GM12892 (cell line): ENCODE results near the gene FNBP1.

Source experiments
- DNase-seq: peaks from one replicate; pipeline ENCODE4 v3.0.0; 2011; ENCODE audit not compliant: insufficient read length
- FAIRE-seq: peaks from 2 replicates; lab custom pipeline; 2011; peaks lifted over from hg19 to GRCh38; lab: Jason Lieb, UNC
- POLR2A ChIP-seq: IDR thresholded peaks from 2 replicates; pipeline ENCODE4 v1.6.1; 2011; ENCODE audit warnings: low read depth, low read length, control low read depth
- POLR2AphosphoS5 ChIP-seq: IDR thresholded peaks from 2 replicates; pipeline ENCODE4 v1.6.1; 2011; ENCODE audit warnings: low read depth, low read length, control low read depth
- TAF1 ChIP-seq: IDR thresholded peaks from 2 replicates; pipeline ENCODE4 v1.6.1; 2011; ENCODE audit warnings: low read depth, mild to moderate bottlenecking, control low read depth, low read length, borderline replicate concordance

The FNBP1 gene

DNA sequence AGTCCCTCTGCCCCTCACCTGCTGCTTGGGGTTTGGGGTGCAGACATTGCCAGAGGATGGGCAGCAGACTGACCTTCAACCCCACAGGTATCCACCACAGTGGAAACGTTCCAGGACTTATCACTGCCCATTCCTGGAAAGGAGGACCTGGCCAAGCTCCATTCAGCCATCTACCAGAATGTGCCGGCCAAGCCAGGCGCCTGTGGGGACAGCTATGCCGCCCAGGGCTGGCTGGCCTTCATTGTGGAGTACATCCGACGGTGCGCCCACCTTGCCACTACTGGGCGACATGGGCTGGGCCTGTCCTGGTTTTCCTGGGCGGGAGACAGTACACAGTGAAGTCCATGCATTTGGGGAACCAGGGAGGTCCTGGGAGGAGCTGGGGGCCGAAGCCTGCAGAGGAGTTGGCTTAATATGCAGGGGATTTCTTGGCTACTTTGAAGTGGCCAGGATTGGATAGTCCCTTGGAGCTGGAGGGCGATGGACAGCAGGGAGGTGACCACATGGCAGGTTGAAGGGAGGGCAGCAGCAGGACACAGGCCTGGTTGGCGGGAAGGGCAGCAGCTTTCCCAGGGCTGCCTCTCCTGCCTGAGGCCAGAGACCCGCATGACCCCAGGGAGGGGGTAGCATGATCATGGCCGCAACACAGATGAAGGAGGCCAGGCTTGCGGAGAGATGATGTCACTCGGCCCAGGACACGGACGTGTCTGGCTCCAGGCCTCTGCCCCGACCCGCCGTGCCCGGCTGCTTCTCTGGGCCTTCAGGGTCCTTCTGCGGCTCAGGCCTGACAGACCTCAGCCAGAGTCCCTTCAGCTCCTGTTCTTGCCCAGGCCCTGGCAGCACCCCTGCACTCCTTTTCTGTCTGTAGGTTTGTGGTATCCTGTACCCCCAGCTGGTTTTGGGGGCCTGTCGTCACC is 173.1 kb downstream of the FNBP1 start:
- FAIRE-seq (no peak), DNase-seq (no peak)
- no peak for TF ChIP-seq POLR2AphosphoS5
- TF ChIP-seq TAF1: no peak
- no peak for TF ChIP-seq POLR2A

DNA sequence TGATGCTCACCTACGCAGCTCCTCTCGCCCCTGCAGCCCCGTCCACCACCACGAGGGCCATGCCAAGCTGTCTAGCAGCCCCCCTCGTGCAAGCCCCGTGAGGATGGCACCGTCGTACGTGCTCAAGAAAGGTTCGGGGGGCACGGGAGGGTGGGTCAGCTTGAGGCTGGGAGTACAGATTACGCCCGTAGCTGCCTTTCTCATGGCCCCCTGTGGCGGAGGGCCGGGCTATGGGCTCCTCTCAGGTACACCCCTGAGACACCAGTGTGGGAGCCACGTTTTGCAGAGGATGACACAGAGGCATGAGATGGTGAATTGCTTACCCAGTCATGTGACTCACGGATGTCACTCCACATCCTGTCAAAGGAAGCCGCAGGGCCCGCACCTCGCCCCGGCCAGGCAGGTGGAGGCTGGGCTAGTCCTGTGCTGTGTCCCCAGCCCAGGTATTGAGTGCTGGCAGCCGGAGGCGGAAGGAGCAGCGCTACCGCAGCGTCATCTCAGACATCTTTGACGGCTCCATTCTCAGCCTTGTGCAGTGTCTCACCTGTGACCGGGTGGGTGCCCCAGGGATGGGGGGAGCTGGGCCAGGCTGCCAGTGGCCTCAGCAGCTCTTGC is 174.0 kb downstream of the FNBP1 start:
- no peak for FAIRE-seq
- TF ChIP-seq POLR2A (no peak), POLR2AphosphoS5 (no peak), TAF1 (no peak)
- DNase-seq: no peak

DNA sequence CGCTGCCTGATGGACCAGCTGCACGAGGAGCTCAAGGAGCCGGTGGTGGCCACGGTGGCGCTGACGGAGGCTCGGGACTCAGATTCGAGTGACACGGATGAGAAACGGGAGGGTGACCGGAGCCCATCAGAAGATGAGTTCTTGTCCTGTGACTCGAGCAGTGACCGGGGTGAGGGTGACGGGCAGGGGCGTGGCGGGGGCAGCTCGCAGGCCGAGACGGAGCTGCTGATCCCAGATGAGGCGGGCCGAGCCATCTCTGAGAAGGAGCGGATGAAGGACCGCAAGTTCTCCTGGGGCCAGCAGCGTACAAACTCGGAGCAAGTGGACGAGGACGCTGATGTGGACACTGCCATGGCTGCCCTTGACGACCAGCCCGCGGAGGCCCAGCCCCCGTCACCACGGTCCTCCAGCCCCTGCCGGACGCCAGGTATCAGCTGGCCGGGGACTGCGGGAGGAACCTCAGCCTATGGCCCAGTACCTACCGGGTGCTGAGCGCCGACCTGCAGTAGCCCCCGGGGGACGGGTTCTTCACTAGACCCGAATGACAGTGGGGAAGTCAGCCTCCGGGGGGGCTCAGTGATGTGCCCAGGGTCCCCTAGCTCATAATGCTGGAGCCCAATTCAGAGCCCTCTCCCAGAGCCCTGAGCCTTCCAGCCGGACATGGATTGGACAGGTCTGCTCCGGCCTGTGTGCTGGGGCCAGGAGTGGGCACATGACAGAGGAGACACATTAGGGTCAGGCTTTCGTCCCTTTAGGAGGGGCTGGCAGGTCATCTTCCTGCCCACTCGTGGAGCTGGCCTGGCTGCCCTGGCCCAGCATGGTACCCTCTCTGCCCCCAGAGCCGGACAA is 174.7 kb downstream of the FNBP1 start:
- TF ChIP-seq POLR2AphosphoS5 (no peak), POLR2A (no peak), TAF1 (no peak)
- FAIRE-seq: no peak

DNA sequence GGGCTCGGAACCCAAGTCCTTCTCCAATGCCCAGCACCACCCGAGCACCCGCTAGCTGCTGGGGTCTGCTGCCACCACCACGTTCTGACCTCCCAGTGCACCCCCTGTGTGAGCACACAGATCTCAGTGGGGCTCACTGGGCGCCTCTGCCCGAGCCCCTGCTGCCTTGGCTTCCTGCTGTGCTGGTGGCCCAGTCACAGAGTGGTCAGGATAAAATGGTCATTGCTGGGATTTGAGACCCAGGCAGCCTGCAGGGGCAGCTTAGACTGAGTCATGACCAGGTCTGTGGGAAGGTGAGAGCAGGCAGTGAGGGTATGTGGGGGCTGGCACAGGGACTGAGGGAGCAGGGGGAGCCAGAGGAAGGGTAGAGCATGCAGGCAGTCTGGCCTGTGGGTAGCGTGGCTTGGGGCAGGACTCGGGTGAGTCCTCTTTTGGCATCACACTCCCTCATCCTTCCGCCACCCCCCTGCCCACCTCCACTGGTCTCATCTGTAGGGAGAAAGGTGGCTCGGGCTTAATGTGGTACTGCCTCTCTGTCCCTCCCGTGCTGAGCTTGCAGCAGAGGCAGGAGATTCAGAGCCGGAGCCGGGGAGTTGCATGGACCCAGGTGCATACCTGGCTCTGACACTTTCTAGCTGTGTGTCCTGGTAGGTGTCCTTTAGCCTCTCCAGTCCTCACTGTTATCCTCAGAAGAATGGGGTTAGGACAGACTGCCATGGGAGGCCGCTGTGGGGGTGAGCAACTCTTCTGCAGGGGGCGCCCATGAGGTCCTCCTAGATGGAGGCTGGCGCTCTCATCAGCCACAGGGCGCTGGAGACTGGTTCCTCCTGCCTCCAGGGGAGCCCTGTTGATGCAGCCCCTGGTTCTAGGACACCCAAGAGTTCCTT is 175.6 kb downstream of the FNBP1 start:
- TF ChIP-seq POLR2A (no peak), POLR2AphosphoS5 (no peak), TAF1 (no peak)
- DNase-seq (no peak), FAIRE-seq (no peak)

More for the DNA sequence above, 174.7 kb downstream of the FNBP1 start:
- DNase-seq: no peak

DNA sequence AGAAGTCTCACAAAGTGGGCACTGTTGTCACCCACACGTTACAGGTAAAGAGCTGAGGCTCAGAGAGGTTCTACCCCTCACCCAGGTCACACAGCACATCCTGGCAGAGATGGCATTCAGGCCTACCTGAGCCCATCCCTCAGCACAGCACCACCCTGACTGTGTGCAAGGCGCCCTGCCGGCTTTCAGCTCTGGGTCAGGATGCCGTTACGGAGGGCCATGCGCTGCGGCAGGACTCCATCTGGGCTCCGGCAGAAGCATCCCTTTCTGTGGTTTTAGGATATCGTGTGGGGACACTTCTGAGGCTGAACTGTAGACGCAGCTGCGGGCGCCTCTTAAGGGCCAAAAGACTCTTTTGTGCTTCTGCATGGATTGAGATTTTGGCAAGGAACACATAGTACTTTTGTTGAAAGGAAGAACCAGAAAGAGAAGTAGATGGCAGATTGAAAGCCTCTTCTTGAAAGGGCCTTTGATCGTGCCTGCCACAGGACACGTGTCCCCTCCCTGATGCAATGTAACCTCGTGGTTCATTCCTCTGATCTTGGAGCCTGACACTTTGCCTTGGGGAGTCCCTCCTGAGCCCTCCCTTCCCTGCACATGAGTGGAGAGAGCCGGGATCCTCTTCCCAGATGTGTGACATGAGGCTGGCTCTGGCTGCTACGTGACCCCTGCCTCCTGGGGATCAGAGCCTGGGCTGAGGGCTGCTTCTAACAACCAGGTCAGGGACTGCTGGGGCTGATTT is 176.4 kb downstream of the FNBP1 start:
- no peak for FAIRE-seq
- DNase-seq: no peak
- no peak for TF ChIP-seq POLR2AphosphoS5
- no peak for TF ChIP-seq TAF1
- TF ChIP-seq POLR2A: no peak

DNA sequence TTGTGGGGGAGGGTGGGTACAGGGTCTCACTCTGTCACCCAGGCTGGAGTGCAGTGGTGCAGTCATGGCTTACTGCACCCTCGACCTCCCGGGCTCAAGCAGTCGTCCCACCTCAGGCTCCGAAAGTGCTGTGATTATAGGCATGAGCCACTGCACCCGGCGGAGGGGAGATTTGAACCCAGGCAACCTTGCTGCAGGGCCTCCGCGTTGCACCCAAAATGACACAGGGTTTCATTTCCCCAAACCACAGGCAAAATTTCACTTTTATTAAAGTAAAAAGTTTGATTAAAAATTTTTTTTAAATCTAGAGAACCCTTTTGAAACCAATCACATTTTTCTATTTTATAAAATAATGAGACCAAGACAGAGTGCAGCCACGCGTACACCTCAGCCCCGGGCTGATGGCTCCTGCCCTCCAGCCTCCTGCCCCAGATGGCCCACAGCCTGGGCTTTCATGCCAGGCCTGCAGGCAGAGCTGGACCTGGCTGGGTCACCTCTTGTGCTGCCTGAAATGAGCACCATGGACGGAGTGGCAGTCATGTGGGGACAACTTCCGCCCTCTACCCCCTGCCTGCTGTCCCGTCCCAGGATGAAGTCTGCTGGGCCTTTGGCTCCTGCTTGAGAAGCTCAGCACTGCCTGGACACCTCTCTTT is 177.2 kb downstream of the FNBP1 start:
- no peak for FAIRE-seq
- TF ChIP-seq POLR2A (no peak), POLR2AphosphoS5 (no peak), TAF1 (no peak)
- no peak for DNase-seq

DNA sequence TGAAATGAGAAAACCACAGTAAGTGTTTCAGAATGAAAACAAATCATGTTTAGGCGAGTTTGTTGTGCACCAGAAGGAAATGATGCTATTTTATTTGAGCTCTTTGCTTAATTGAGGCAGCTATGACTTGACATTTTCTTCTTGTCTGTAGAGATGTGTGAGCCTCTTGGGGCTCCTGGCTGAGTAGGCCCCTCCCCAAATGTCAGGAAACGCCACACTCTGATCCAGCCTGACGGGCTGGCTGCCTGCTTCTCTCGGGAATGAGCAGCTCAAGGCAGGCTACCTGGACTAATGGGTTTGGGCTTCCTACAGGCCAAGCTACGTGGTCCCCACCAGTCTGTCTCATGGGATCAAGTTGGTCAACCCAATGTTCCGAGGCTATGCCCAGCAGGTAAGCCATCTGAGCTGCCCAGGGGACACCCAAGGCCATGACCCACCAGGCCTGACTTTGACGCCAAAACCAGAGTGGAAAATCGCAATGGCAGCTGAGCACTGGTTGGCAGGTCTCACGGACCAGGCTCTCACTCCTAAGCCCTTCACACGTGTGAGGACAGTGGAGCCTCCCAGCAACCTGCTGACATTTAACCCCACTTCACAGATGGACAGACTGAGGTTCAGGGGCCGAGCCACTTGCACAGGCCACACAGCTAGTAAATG is 177.9 kb downstream of the FNBP1 start:
- FAIRE-seq: no peak
- no peak for DNase-seq
- TF ChIP-seq TAF1: no peak
- no peak for TF ChIP-seq POLR2A
- TF ChIP-seq POLR2AphosphoS5: no peak

DNA sequence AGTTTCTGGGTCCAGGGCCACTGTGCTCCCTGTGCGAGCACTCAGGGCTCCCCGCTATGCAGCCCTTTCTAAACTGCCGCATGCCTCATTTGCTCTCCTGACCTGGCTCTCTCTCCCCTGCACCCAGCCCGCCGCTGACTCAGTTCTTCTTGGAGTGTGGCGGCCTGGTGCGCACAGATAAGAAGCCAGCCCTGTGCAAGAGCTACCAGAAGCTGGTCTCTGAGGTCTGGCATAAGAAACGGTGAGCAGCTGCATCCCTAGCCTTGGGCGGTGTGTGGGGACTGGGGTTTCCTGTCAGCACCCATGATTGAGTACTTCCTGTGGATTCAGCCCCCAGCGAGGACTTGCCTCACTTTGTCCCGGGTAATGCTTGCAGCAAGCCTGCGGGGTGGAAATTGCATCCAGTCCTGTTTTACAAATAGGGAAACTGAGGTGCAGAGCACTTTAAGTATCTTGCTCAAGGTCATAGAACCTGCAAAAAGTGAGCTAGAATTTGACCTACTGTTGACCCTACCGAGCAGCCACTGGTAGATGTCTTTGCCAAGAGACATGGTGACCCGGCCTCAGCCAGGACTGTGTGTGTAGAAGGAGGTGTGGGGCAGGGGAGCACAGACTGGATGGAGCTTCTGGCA is 179.8 kb downstream of the FNBP1 start:
- no peak for TF ChIP-seq TAF1
- no peak for TF ChIP-seq POLR2A
- TF ChIP-seq POLR2AphosphoS5: no peak
- no peak for FAIRE-seq
- no peak for DNase-seq

DNA sequence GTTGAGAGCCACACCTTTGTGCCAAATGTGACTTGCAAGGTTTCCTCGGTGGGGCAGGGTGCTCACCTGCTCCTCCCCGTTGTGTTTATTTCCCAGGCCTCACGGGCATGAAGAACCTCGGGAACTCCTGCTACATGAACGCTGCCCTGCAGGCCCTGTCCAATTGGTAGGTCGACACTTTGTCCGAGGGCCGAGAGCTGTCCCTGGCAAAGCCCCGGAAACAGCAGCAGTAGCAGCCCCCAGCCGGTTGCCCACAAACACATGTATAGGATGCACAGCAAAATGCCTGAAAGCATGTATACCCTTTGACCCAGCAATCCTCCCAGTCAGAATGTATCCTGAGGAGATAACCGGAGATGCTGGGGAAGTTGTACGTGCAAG is 181.6 kb downstream of the FNBP1 start:
- DNase-seq (no peak), FAIRE-seq (no peak)
- TF ChIP-seq POLR2A (no peak), POLR2AphosphoS5 (no peak), TAF1 (no peak)
